Pancreas (tissue), 10 donors: ENCODE measurements around the gene RNF220. TPM values are rescaled to one million over a fixed set of nuclear protein-coding genes. Genes with fewer than 3 reads are reported as not detected.

Source experiments
- ATAC-seq, 4 donors: fragments of 200-7000 bp; cut with Tn5 transposase; one replicate each; pipeline versions ENCODE4 v1.8.0 to v1.9.1; 2020; ENCODE audit warnings: mild to moderate bottlenecking in 4 of 4, moderate library complexity in 4 of 4
- DNase-seq, 6 donors: peaks; one replicate each; pipeline ENCODE4 v3.0.0-alpha.2; 2020
- FAIRE-seq: peaks from 2 replicates; lab custom pipeline; 2012; peaks lifted over from hg19 to GRCh38; lab: Jason Lieb, UNC
- H3K27ac ChIP-seq, 4 donors: fragments of 200-600 bp; sonication (generic); 1 replicate in 3 of 4; 2 replicates in 1 of 4; pipeline versions ENCODE4 v1.5.0 to v1.8.0; 2020
- H3K27me3 ChIP-seq, 4 donors: fragments of 200-600 bp; one replicate each; pipeline ENCODE4 v1.8.0; 2021
- H3K36me3 ChIP-seq, 3 donors: fragments of 200-600 bp; sonication (generic) in 1 of 3; one replicate each; pipeline versions ENCODE4 v1.5.0 to v1.8.0; 2020 to 2021
- H3K4me1 ChIP-seq, 3 donors: fragments of 200-600 bp; one replicate each; pipeline ENCODE4 v1.8.0; 2021
- H3K4me3 ChIP-seq, 4 donors: fragments of 200-600 bp; sonication (generic) in 2 of 4; one replicate each; pipeline versions ENCODE4 v1.5.0 to v1.8.0; 2020 to 2021
- H3K9me3 ChIP-seq, 4 donors: fragments of 200-600 bp; one replicate each; pipeline ENCODE4 v1.8.0; 2021
- CTCF ChIP-seq, 4 donors: fragments of 200-600 bp; sonication (generic) in 3 of 4; IDR thresholded peaks; one replicate each; pipeline versions ENCODE4 v1.5.0 to v1.8.0; 2021; ENCODE audit warnings: antibody characterized with exemption in 4 of 4
- WGBS, 2 donors: extraction: QIAGEN DNeasy Blood & Tissue Kit; methylation state at CpG; one replicate each; pipeline ENCODE4 v1.1.7; 2013; 5-methylcytosine and 5-hydroxymethylcytosine counted together
- intact Hi-C, 3 donors: fragments of 100-400 bp; cut with DNase I; formaldehyde crosslinking; loops; one replicate each; pipeline versions ENCODE4 v1.11.1 to v1.14.2; 2022
- polyA plus RNA-seq, 2 donors: library from polyadenylated mRNA; stranded (reverse); fragments of 200-250 nt; gene quantifications; one replicate each; pipeline ENCODE4 v1.2.3, GENCODE V29; 2013
- total RNA-seq, 6 donors: library from RNA; stranded (reverse); fragmentation: NEBNext Ultra II Directional in 4 of 6; extraction: Animal tissue kit (Norgen Biotek cat#: 25700) in 4 of 6; gene quantifications; one replicate each; pipeline versions ENCODE4 v1.2.1 to v1.2.4, GENCODE V29; 2021 to 2023
- donor health status: healthy with polysubstance abuse.
- donor health status: DM: no; HTN: no; CAD: no; lungs with moderate emphysema.
- donor health status: DM: no; HTN: no; CAD: no.
- donor health status: control.
- donor health status: control.
- donor health status: Bipolar disorder and iron deficiency.
- donor health status: DM: yes; HTN: yes; CAD: no.
- donor health status: DM: no; HTN: no; CAD: no.
- donor health status: DM: no; HTN: no; CAD: no.
- donor health status: DM: yes; HTN: yes; CAD: no.

The RNF220 gene
- total and polyA plus RNA-seq, 8 donors: 22.3 to 43.2 (median 33.0) TPM

GRCh38 chr1:44416408-44416807, 11.4 kb downstream of the RNF220 start:
- FAIRE-seq (no peak), DNase-seq (no peak), ATAC-seq (no peak)
- H3K27me3 ChIP-seq: peaks cover 18 to 69% (median 26%) of the 10 kb centered on the region in 4 donors
- H3K36me3 ChIP-seq: no peaks in the 10 kb centered on the region
- H3K4me3 ChIP-seq: no peak overlapping the region
- H3K27ac ChIP-seq: no peak overlapping the region
- intact Hi-C loops: no loop called here
- peaks cover 0 to 4% (median 0%) of the 10 kb centered on the region in 3 donors for H3K4me1 ChIP-seq
- 85 to 88% methylated on average over 7 of the region's 7 CpGs for WGBS, 2 donors
- no peak for TF ChIP-seq CTCF (IDR thresholded peaks at IDR 0.05)
- no peaks in the 10 kb centered on the region for H3K9me3 ChIP-seq

- Histone ChIP-seq H3K9me3 (no peaks in the 10 kb centered on the region), H3K4me3 (peak overlapping the region in 1 of 4 donors; percentile 39), H3K36me3 (no peaks in the 10 kb centered on the region), H3K27me3 (peaks cover 18 to 67% (median 23%) of the 10 kb centered on the region in 4 donors), H3K4me1 (peaks cover 0 to 4% (median 0%) of the 10 kb centered on the region in 3 donors), H3K27ac (no peak overlapping the region)
- intact Hi-C loops: no loop called here
- ATAC-seq: peak; percentile 72 to 92 (median 86)
- TF ChIP-seq CTCF (IDR thresholded peaks at IDR 0.05): no peak
- DNase-seq: peak in 3 of 6 donors; percentile 24 to 80 (median 80)
- 2 to 4% methylated on average over 58 to 65 of the region's 65 CpGs for WGBS, 2 donors
- no peak for FAIRE-seq
Measured at GRCh38 chr1:44417351-44418021, 12.4 kb downstream of the RNF220 start.

- Histone ChIP-seq H3K27ac (no peak overlapping the region), H3K27me3 (peaks cover 18 to 68% (median 23%) of the 10 kb centered on the region in 4 donors), H3K4me3 (peak overlapping the region in 1 of 4 donors; percentile 39), H3K36me3 (no peaks in the 10 kb centered on the region), H3K4me1 (peaks cover 0 to 4% (median 0%) of the 10 kb centered on the region in 3 donors), H3K9me3 (no peaks in the 10 kb centered on the region)
- no peak for TF ChIP-seq CTCF (IDR thresholded peaks at IDR 0.05)
- FAIRE-seq (no peak), DNase-seq (peak in 2 of 6 donors; percentile 60 to 62), ATAC-seq (peak in 2 of 4 donors; percentile 8 to 25)
- intact Hi-C loops: no loop called here
- 7 to 8% methylated on average over 41 to 46 of the region's 46 CpGs for WGBS, 2 donors
Measured at GRCh38 chr1:44418022-44418673, 13.1 kb downstream of the RNF220 start.

GRCh38 chr1:44419901-44420300, 14.8 kb downstream of the RNF220 start:
- Histone ChIP-seq H3K9me3 (no peaks in the 10 kb centered on the region), H3K27ac (no peak overlapping the region), H3K27me3 (peaks cover 18 to 64% (median 23%) of the 10 kb centered on the region in 4 donors), H3K4me1 (peaks cover 0 to 4% (median 2%) of the 10 kb centered on the region in 3 donors), H3K4me3 (no peak overlapping the region), H3K36me3 (no peaks in the 10 kb centered on the region)
- WGBS, 2 donors: 62 to 67% methylated on average over 3 of the region's 3 CpGs
- FAIRE-seq (no peak), DNase-seq (no peak), ATAC-seq (no peak)
- TF ChIP-seq CTCF (IDR thresholded peaks at IDR 0.05): no peak
- intact Hi-C loops: no loop called here
